Neural progenitor cell (in vitro differentiated cells): ENCODE data around the gene MACROD2. TPM values are rescaled to one million over a fixed set of nuclear protein-coding genes. Genes with fewer than 3 reads are reported as not detected.
A peak's percentile ranks its signal among the peaks of the same experiment; 100 is the strongest.

Experiments
- DNase-seq: peaks from one replicate; pipeline ENCODE4 v3.0.0-alpha.2; 2016; ENCODE audit warnings: low spot score
- H2AFZ ChIP-seq: fragments of 200-600 bp; sonication (generic); replicated peaks from 2 replicates; pipeline ENCODE4 v1.6.1; 2016; ENCODE audit warnings: antibody characterized with exemption
- H3F3A ChIP-seq: fragments of 200-600 bp; sonication (generic); 2 replicates; pipeline ENCODE4 v1.6.1; 2016; ENCODE audit warnings: antibody characterized with exemption, low read depth
- H3K27ac ChIP-seq: fragments of 200-600 bp; sonication (generic); 2 replicates; pipeline ENCODE4 v1.5.1; 2016; ENCODE audit warnings: mild to moderate bottlenecking
- H3K27me3 ChIP-seq: fragments of 200-600 bp; sonication (generic); 2 replicates; pipeline ENCODE4 v1.6.1; 2016; ENCODE audit warnings: mild to moderate bottlenecking, moderate library complexity
- H3K36me3 ChIP-seq: fragments of 200-600 bp; sonication (generic); 2 replicates; pipeline ENCODE4 v1.5.1; 2016
- H3K4me1 ChIP-seq: fragments of 200-600 bp; sonication (generic); 2 replicates; pipeline ENCODE4 v1.6.1; 2016; ENCODE audit warnings: mixed run types
- H3K4me2 ChIP-seq: fragments of 200-600 bp; sonication (generic); 2 replicates; pipeline ENCODE4 v1.6.1; 2016
- H3K4me3 ChIP-seq: fragments of 200-600 bp; sonication (generic); 2 replicates; pipeline ENCODE4 v1.5.1; 2016
- H3K79me2 ChIP-seq: fragments of 200-600 bp; sonication (generic); 2 replicates; pipeline ENCODE4 v1.6.1; 2016; ENCODE audit warnings: low read depth
- H3K9ac ChIP-seq: fragments of 200-600 bp; sonication (generic); 2 replicates; pipeline ENCODE4 v1.6.1; 2016
- H3K9me3 ChIP-seq: fragments of 200-600 bp; sonication (generic); 2 replicates; pipeline ENCODE4 v1.5.1; 2016; ENCODE audit warnings: low read depth
- H4K20me1 ChIP-seq: fragments of 200-600 bp; sonication (generic); 2 replicates; pipeline ENCODE4 v1.6.1; 2016; ENCODE audit warnings: low read depth
- H3K27ac Mint-ChIP-seq: 3 replicates; pipeline ENCODE4 v1.8.0; 2021; ENCODE audit warnings: mixed read lengths
- H3K27me3 Mint-ChIP-seq: 2 replicates; pipeline ENCODE4 v1.8.0; 2022; ENCODE audit warnings: low read depth, mild to moderate bottlenecking, inconsistent platforms, moderate library complexity, mixed read lengths; ENCODE audit not compliant: insufficient read depth
- H3K36me3 Mint-ChIP-seq: 3 replicates; pipeline ENCODE4 v1.8.0; 2021; ENCODE audit warnings: mixed read lengths
- H3K4me1 Mint-ChIP-seq: 3 replicates; pipeline ENCODE4 v1.8.0; 2021; ENCODE audit warnings: mixed read lengths
- H3K4me3 Mint-ChIP-seq: 3 replicates; pipeline ENCODE4 v1.8.0; 2021; ENCODE audit warnings: mild to moderate bottlenecking, moderate library complexity, mixed read lengths
- H3K9me3 Mint-ChIP-seq: 3 replicates; pipeline ENCODE4 v1.8.0; 2020; ENCODE audit warnings: mixed read lengths
- CTCF ChIP-seq: fragments of 200-600 bp; sonication (generic); IDR thresholded peaks from 2 replicates; pipeline ENCODE4 v1.5.1; 2017; ENCODE audit warnings: antibody characterized with exemption, mild to moderate bottlenecking
- EZH2 ChIP-seq: fragments of 200-600 bp; sonication (generic); IDR thresholded peaks from 2 replicates; pipeline ENCODE4 v1.6.1; 2017; ENCODE audit warnings: antibody characterized with exemption, mild to moderate bottlenecking, moderate library complexity
- EZH2phosphoT487 ChIP-seq: fragments of 200-600 bp; sonication (generic); IDR thresholded peaks from 2 replicates; pipeline ENCODE4 v1.6.1; 2017; ENCODE audit warnings: antibody characterized with exemption
- total RNA-seq: library from RNA; depleted of rRNA; stranded (reverse); fragments of >200 nt; gene quantifications from 2 replicates; pipeline ENCODE4 v1.2.3, GENCODE V29; 2015; ENCODE audit warnings: low replicate concordance

The MACROD2 gene
- total RNA-seq, 1 donor from 2014 or later, result 11.9 TPM

GRCh38 chr20:16062661-16063581 lies 2067.6 kb downstream of the MACROD2 start:
- Histone ChIP-seq H3K4me1 (peaks cover 25% of the 10 kb centered on the region), H4K20me1 (no peaks in the 10 kb centered on the region), H3K27me3 (no peaks in the 10 kb centered on the region), H3K9me3 (no peaks in the 10 kb centered on the region), H3K27ac (no peak overlapping the region), H3K79me2 (no peaks in the 10 kb centered on the region), H3K36me3 (no peaks in the 10 kb centered on the region), H3F3A (peaks cover 3% of the 10 kb centered on the region), H2AFZ (no peak overlapping the region), H3K4me2 (no peak overlapping the region), H3K9ac (no peak overlapping the region), H3K4me3 (no peak overlapping the region)
- no peaks in the 10 kb centered on the region for H3K36me3 Mint-ChIP-seq
- no peak overlapping the region for H3K4me3 Mint-ChIP-seq
- no peaks in the 10 kb centered on the region for H3K27me3 Mint-ChIP-seq
- H3K27ac Mint-ChIP-seq, result no peak overlapping the region
- DNase-seq, result no peak
- TF ChIP-seq EZH2phosphoT487, result no peak
- no peak for TF ChIP-seq CTCF
- no peak for TF ChIP-seq EZH2
- peaks cover 29% of the 10 kb centered on the region for H3K4me1 Mint-ChIP-seq
- peaks cover 8% of the 10 kb centered on the region for H3K9me3 Mint-ChIP-seq

DNA sequence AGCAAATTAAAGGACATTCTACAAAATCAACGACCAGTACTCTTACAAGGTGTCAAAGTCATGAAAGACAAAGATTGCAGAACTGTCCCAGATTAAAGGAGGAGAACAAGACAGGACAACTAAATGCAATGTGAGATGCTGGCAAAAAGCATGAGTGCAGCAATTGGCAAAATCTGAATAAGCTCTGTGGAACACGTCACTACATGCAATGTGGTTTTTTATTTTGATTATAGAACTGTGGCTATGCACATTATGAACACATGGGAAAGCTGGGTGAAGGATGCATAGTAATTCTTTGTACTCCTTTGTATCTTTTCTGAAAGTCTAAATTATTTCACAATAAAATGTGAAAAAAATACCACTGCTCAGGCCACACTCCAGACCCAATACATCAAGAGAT lies 2068.6 kb downstream of the MACROD2 start:
- no peak for TF ChIP-seq CTCF
- TF ChIP-seq EZH2, result no peak
- TF ChIP-seq EZH2phosphoT487, result no peak

GRCh38 chr20:16064989-16065707 lies 2069.8 kb downstream of the MACROD2 start:
- H3K27ac Mint-ChIP-seq, result no peak overlapping the region
- Histone ChIP-seq H3F3A (peaks cover 3% of the 10 kb centered on the region), H3K4me2 (peak overlapping the region; percentile 55), H3K9ac (no peak overlapping the region), H4K20me1 (no peaks in the 10 kb centered on the region), H3K4me1 (peaks cover 19% of the 10 kb centered on the region), H3K27me3 (no peaks in the 10 kb centered on the region), H3K27ac (no peak overlapping the region), H2AFZ (peak overlapping the region; percentile 86), H3K79me2 (no peaks in the 10 kb centered on the region), H3K9me3 (no peaks in the 10 kb centered on the region), H3K4me3 (no peak overlapping the region), H3K36me3 (no peaks in the 10 kb centered on the region)
- TF ChIP-seq CTCF, result no peak
- TF ChIP-seq EZH2, result no peak
- TF ChIP-seq EZH2phosphoT487, result no peak
- DNase-seq, result no peak
- no peaks in the 10 kb centered on the region for H3K36me3 Mint-ChIP-seq
- H3K27me3 Mint-ChIP-seq, result no peaks in the 10 kb centered on the region
- H3K4me3 Mint-ChIP-seq, result no peak overlapping the region
- peaks cover 4% of the 10 kb centered on the region for H3K9me3 Mint-ChIP-seq
- H3K4me1 Mint-ChIP-seq, result peaks cover 29% of the 10 kb centered on the region

More for the DNA sequence above, 2068.6 kb downstream of the MACROD2 start:
- H3K27ac ChIP-seq, result no peak overlapping the region
- peaks cover 19% of the 10 kb centered on the region for H3K4me1 ChIP-seq
- no peak overlapping the region for H3K27ac Mint-ChIP-seq
- no peak overlapping the region for H3K4me3 Mint-ChIP-seq
- H3K27me3 ChIP-seq, result no peaks in the 10 kb centered on the region
- peaks cover 3% of the 10 kb centered on the region for H3F3A ChIP-seq
- no peak for DNase-seq
- H3K4me1 Mint-ChIP-seq, result peaks cover 29% of the 10 kb centered on the region
- no peak overlapping the region for H3K4me2 ChIP-seq
- no peaks in the 10 kb centered on the region for H3K79me2 ChIP-seq
- H4K20me1 ChIP-seq, result no peaks in the 10 kb centered on the region
- peaks cover 11% of the 10 kb centered on the region for H3K9me3 Mint-ChIP-seq
- no peak overlapping the region for H3K9ac ChIP-seq
- no peaks in the 10 kb centered on the region for H3K9me3 ChIP-seq
- H2AFZ ChIP-seq, result no peak overlapping the region
- no peaks in the 10 kb centered on the region for H3K36me3 Mint-ChIP-seq
- no peaks in the 10 kb centered on the region for H3K27me3 Mint-ChIP-seq
- H3K4me3 ChIP-seq, result no peak overlapping the region
- no peaks in the 10 kb centered on the region for H3K36me3 ChIP-seq
